ENCODE results near the gene KRTDAP. TPM values are rescaled to one million over a fixed set of nuclear protein-coding genes. Genes with fewer than 3 reads are reported as not detected.

The KRTDAP gene
- total RNA-seq, 6 experiments from 2014 or later, result not detected

DNA sequence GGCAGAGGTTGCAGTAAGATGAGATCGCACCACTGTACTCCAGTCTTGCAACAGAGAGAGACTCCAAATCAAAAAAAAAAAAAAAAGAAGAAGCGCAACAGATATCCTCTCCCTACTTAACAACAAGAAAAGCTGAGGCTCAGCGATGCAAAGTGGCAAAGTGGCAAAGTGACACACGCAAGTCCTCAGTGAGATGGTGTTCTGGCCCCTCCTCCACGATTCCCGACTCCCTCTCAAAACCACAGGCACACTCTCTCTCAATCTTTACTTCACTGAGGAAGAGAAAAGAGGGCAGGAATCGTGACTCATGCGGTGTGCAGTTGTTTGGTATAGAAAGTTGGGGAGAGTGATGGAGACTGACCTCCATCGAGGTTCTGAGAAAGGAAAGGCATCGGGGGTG is 29.7 kb downstream of the KRTDAP start:
- no peak for DNase-seq
- no peak overlapping the region for H3K4me3 Mint-ChIP-seq
- TF ChIP-seq CTCF (IDR thresholded peaks at IDR 0.05), result no peak
- no peaks in the 10 kb centered on the region for H3K36me3 Mint-ChIP-seq (ENCODE audit: low read depth)
- no peaks in the 10 kb centered on the region for H3K9me3 Mint-ChIP-seq
- peaks cover 18% of the 10 kb centered on the region for H3K4me1 Mint-ChIP-seq (ENCODE audit: low read depth)
- peaks cover 41% of the 10 kb centered on the region for H3K27me3 Mint-ChIP-seq (ENCODE audit: insufficient read depth)
- H3K27ac Mint-ChIP-seq, result no peak overlapping the region

DNA sequence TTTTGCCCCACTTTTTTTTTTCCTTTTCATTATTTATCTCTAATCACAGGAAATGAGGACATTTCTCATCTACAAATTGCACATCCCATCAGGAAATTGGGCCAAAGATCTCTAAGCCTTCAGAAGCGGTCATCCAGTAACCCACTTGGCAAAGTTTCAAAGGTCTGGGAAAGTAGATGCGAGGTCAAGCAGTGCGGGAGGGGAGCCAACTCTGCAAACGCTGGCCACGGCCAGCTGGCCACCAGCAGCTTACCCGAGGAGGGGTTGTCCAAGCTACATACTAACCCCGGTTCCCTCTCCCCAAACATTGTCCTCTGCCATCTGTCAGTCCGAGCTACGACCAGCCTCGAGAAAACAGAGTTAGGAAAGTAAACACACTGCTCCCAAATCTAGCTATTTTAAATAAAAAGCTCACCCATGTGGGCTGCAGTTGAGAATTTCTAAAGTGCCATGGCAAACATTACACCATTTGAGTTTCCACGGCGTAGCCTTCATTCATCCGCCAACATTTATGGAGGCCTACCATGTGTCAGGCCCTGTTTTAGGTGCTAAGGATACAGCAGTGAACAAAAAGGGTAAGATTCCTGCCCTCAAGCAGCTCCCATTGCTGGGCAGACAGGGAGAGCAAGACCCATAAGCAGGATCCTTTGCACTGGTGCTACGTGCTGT is 30.7 kb downstream of the KRTDAP start:
- peaks cover 35% of the 10 kb centered on the region for H3K27me3 Mint-ChIP-seq (ENCODE audit: insufficient read depth)
- H3K27ac Mint-ChIP-seq, result no peak overlapping the region
- H3K36me3 Mint-ChIP-seq (ENCODE audit: low read depth), result no peaks in the 10 kb centered on the region
- no peak for TF ChIP-seq CTCF (IDR thresholded peaks at IDR 0.05)
- DNase-seq, result no peak
- no peak overlapping the region for H3K4me3 Mint-ChIP-seq
- H3K4me1 Mint-ChIP-seq (ENCODE audit: low read depth), result peaks cover 18% of the 10 kb centered on the region
- no peaks in the 10 kb centered on the region for H3K9me3 Mint-ChIP-seq

- peaks cover 18% of the 10 kb centered on the region for H3K4me1 Mint-ChIP-seq (ENCODE audit: low read depth)
- H3K27me3 Mint-ChIP-seq (ENCODE audit: insufficient read depth), result peaks cover 37% of the 10 kb centered on the region
- TF ChIP-seq CTCF (IDR thresholded peaks at IDR 0.05), result no peak
- H3K4me3 Mint-ChIP-seq, result no peak overlapping the region
- no peaks in the 10 kb centered on the region for H3K9me3 Mint-ChIP-seq
- DNase-seq, result no peak
- no peak overlapping the region for H3K27ac Mint-ChIP-seq
- no peaks in the 10 kb centered on the region for H3K36me3 Mint-ChIP-seq (ENCODE audit: low read depth)
These were observed 31.4 kb downstream of the KRTDAP start for GRCh38 chr19:35458731-35459391.

- H3K4me3 Mint-ChIP-seq, result no peak overlapping the region
- H3K4me1 Mint-ChIP-seq (ENCODE audit: low read depth), result peaks cover 17% of the 10 kb centered on the region
- H3K27me3 Mint-ChIP-seq (ENCODE audit: insufficient read depth), result peaks cover 31% of the 10 kb centered on the region
- no peaks in the 10 kb centered on the region for H3K9me3 Mint-ChIP-seq
- TF ChIP-seq CTCF (IDR thresholded peaks at IDR 0.05), result no peak
- H3K27ac Mint-ChIP-seq, result no peak overlapping the region
- no peak for DNase-seq
- H3K36me3 Mint-ChIP-seq (ENCODE audit: low read depth), result no peaks in the 10 kb centered on the region
These were observed 32.1 kb downstream of the KRTDAP start for GRCh38 chr19:35458192-35458591.

DNA sequence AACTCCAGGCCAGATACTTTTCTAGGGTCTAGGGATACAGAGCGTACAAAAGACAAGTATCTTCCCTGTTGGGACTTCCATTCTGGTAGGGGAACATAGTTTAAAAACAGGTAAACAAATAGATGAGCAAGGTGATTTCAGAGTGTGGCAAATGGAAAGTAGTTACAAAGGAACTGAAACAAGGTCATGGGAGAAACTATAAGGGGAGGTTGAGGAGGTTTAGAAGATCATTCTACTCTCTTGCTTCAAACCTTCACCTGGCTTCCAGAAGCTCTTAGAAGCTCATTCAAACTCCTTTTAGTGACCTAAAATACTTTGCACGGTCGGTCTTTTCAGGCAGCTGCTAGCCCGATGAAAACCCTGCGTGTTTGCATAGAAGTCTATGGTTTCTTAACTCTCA is 33.1 kb downstream of the KRTDAP start:
- no peaks in the 10 kb centered on the region for H3K36me3 Mint-ChIP-seq (ENCODE audit: low read depth)
- no peak for TF ChIP-seq CTCF (IDR thresholded peaks at IDR 0.05)
- DNase-seq, result no peak
- H3K4me3 Mint-ChIP-seq, result no peak overlapping the region
- no peak overlapping the region for H3K27ac Mint-ChIP-seq
- no peaks in the 10 kb centered on the region for H3K9me3 Mint-ChIP-seq
- peaks cover 36% of the 10 kb centered on the region for H3K27me3 Mint-ChIP-seq (ENCODE audit: insufficient read depth)
- H3K4me1 Mint-ChIP-seq (ENCODE audit: low read depth), result peaks cover 7% of the 10 kb centered on the region

Measured in HFFc6 (cell line).